NCI-H2171 (cell line): ENCODE measurements around the gene HOXB4.

Source experiments
- DNase-seq: peaks from one replicate; lab custom pipeline; 2025; lab: John Stamatoyannopoulos, UW

The HOXB4 gene

DNA sequence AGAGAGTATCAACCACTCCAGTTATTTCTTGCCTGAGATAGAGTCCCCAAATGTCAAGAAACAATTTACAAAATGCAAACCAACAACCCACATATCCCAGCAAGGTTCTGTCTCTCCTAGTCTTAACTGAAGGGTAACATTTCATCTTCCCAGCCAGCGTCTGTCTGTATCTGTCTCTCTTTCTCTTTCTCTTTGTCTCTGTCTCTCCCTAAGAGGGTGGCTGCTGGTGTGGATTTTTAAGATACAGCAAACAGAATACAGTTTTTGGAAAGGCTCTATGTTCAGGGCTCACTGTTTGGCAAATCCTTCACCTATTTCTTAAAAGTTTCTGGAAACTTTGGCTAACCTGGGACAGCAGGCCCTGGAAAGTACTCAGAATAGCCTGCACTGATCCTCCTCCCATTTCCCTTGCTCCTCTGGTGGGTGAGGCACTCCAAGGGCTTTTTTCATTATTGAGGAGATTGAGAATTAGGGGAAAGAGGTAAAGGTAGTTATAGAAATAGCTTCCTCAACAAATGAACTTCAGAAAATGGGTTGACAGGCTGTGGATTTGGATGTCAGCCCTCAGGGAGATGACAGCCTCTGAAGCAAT lies 6.2 kb downstream of the HOXB4 start:
- DNase-seq = no peak

GRCh38 chr17:48571024-48571818 lies 6.9 kb downstream of the HOXB4 start:
- DNase-seq = no peak

DNA sequence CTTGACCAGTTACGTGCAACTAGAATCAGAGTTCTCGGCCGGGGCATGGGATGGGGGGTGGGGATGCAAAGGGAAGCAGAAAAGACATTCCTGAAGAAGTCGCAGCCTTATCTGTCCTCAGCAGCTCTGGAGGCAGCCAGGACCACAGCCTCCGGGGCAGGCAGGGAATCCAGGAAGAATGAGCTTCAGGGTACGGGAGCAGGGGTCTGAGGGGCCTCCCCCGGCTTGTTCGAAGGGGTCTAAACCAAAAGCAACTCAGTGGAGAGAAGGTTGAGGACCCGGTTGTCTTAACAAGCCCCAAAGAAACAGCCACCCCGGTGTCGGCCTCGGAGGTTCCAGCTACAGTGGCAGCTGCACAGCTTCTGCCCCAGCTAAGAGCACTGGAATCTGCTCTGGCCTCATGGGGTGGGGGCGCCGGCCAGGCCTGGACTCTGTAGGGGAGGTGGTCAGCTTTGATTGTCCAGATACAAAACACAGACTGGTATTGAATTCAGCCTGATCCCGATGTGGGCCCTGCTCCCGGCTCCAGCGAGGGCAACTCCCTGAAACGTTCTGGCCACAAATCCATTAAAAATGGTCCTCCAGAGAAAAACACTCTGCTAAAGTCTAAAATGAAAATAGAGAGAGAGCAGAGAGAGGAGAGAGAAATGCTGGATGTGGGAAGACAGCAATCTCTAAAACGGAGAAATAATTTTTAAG lies 7.7 kb downstream of the HOXB4 start:
- no peak for DNase-seq

DNA sequence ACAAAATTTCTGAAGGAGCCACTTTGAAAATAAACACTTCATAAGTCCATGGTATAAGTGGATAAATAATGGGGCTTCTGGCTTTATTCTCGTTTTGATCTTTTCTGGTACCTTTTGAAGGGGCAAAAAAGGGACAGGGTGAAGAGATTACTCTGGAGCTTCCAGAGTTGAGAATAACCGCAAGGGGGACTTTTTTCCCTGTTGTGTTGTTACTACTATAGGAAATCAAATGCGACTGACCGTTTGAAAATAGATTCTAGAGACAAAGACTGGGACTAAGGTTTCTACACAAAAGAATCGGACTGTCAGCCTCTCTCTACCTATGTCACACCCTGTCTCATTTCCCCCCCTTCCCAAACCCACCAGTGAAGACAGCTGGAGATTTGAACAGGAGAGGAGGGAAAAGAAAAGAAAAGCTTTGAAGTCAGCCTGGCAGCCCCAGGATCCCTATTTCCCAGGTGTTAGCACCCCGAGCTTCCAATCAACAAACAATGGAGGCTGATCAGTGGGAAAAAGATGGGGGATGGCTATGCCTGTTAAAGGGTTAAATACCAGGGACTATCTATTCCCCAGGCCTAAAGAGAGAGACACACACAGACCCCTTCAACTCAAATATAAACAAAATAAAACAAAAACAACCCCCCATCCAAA lies 8.4 kb downstream of the HOXB4 start:
- no peak for DNase-seq

DNA sequence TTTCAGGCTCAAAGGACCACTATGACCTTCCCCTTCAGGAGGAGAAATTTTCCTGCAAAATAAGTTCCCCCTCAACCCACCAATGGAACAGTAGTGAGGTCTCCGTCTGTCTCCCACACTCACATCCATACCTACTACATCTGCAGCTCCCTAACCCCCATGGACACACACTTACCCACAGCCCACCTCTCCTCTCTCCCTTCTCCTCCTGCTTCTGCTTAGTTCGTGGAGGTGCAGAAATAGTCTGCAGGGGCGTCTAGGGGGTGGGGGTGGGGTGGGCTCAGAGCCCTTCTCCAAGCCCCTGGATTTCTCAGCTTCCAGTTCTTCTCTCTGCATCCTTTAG lies 8.9 kb downstream of the HOXB4 start:
- no peak for DNase-seq

GRCh38 chr17:48568499-48569239 lies 9.5 kb downstream of the HOXB4 start:
- DNase-seq = no peak

- DNase-seq = no peak
Measured at GRCh38 chr17:48567646-48568354, 10.3 kb downstream of the HOXB4 start.

DNA sequence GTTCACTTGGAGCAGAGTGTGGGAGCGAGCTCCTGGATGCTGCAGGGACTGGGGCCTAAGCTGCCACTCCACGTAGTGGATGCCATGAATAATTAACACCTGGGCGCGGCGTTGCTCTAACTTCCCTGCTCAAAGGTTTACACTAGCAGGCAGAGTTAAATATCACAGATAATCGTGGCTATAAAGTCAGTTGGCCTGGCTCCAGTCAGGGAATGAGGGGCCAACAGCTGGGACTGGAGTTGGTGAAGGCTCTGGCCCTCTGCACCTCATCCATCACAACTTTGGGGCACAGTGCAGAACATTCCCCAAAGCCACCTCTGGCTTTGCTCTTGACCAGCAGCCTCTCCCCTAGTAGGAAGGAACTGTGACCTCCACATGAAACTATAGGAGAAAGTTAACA lies 10.9 kb downstream of the HOXB4 start:
- DNase-seq = no peak

- DNase-seq = no peak
Measured at GRCh38 chr17:48566717-48567116, 11.4 kb downstream of the HOXB4 start.

- DNase-seq = no peak
Measured at GRCh38 chr17:48565925-48566710, 12.0 kb downstream of the HOXB4 start.

- no peak for DNase-seq
Measured at GRCh38 chr17:48565022-48565554, 13.1 kb downstream of the HOXB4 start.

DNA sequence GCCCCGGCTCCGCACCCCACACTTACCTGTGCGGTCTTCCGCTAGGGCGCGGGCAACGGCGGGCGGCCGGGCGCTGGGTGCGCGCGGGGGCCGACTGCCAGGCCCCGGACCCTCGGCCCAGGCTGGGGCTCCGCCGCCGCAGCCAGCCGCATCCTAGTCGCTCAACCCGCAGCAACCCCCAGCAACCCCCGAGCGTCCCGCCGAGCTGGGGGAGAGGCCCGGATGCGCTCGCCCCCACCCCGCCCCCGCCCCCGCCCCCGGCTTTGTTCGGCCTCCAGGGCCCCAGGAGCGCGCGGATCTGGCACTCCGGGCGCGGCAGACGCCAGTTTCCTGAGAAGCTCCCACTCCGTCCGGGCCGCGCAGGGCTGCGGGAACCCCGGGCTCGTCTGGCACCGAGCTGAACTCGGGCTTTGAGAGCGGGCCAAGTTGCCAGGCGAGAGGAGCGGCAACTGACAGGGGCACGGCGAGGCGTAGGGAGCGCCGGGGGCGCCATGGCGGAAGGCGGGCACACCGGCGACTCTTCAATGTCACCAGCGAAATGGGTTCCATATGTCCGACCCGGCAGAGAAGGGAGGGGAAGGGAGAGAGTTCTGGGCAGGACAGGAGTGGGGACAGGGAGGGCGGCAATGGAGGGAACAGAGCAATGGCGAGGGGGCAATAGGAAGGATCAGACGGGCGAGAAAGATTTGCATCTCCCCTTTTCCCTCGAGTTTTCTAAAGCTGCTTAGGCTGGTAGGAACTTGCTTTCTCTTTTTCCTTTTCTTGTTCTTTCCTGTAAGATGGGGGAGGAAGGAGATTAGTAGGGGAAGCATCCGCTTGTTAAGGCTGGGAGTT lies 13.7 kb downstream of the HOXB4 start:
- no peak for DNase-seq

DNA sequence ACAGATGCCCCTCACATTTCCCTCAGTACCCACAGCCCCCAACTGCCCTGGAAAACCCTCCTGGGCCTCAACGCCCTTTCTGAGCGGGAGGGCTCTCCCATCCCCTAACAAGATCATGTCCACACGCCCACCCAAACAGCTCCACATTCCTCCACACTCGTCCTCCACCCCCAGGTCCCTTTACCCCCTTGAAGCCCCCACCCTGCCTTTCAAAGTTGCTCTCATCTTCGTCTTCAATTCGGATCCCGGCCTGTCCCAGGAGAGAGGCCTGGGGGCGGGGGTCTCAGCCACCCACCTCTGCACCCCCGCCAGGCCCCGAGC lies 14.3 kb downstream of the HOXB4 start:
- no peak for DNase-seq

GRCh38 chr17:48563385-48563838 lies 14.7 kb downstream of the HOXB4 start:
- no peak for DNase-seq

DNA sequence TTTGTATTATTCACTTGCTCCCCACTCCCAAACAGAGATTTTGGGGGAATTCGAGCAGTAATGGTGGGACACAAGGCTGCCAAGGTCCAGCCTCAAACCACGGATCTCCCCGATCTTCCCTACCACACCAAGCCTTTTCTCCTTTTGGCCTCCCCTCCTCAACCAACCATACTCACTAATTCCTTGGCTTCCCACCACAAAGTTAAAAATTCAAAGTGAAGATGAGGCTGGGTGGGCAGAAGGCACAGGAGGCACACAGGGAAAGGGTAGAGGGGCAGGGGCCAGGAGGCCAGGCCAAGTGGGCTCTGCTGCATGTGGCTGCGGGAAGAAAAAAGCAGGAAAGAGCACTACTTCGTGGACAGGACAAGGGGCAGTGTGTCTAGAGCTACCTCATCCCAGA lies 15.2 kb downstream of the HOXB4 start:
- DNase-seq = no peak

GRCh38 chr17:48561884-48562810 lies 16.0 kb downstream of the HOXB4 start:
- DNase-seq = no peak

- DNase-seq = no peak
Measured at GRCh38 chr17:48559840-48560817, 18.0 kb downstream of the HOXB4 start.
